ENCODE measurements around the gene TSR1. TPM values are rescaled to one million over a fixed set of nuclear protein-coding genes. Genes with fewer than 3 reads are reported as not detected.

TSR1 gene
- total and polyA plus RNA-seq, 2 donors (not counting 1 experiment from before 2014, with no cell fraction given) = 10.2 to 31.5 TPM

- intact Hi-C loops (cut with micrococcal nuclease) = no loop called here
- WGBS (ENCODE audit: insufficient coverage) = 100% methylated on average over 1 of the region's 9 CpGs
- Histone ChIP-seq H3K79me2 (ENCODE audit: control insufficient read depth, insufficient read depth, low read length) (peaks cover 7% of the 10 kb centered on the region), H3K9ac (ENCODE audit: low read length) (no peak overlapping the region), H3K4me3 (ENCODE audit: control extremely low read depth in 1 of 5, extremely low read depth in 1 of 5, insufficient read depth in 1 of 5, low read depth in 2 of 5, low read length in 4 of 5) (no peak overlapping the region), H3K9me3 (ENCODE audit: control extremely low read depth in 1 of 3, control insufficient read depth in 2 of 3, insufficient read depth in 1 of 3, low read length in 2 of 3) (no peaks in the 10 kb centered on the region), H3K27me3 (replicated peaks in 1 of 4; ENCODE audit: control extremely low read depth in 1 of 4, control insufficient read depth in 3 of 4, insufficient read depth in 4 of 4, low read length in 3 of 4) (no peaks in the 10 kb centered on the region), H3K36me3 (replicated peaks in 1 of 2; ENCODE audit: control extremely low read depth in 1 of 2, control insufficient read depth in 1 of 2, extremely low read depth in 1 of 2, insufficient read depth in 2 of 2, low read length in 1 of 2) (peaks cover 18 to 33% of the 10 kb centered on the region in 2 experiments), H3K27ac (ENCODE audit: low read length in 2 of 2) (no peak overlapping the region), H3K4me1 (ENCODE audit: control insufficient read depth in 2 of 2, insufficient read depth in 2 of 2, low read length in 2 of 2) (no peaks in the 10 kb centered on the region), H2AFZ (ENCODE audit: insufficient read depth, low read depth, low read length, poor library complexity, severe bottlenecking) (no peak overlapping the region), H4K20me1 (ENCODE audit: control insufficient read depth, insufficient read depth, low read length, poor library complexity, severe bottlenecking) (no peaks in the 10 kb centered on the region), H3K4me2 (replicated peaks; ENCODE audit: low read depth, low read length, poor library complexity, severe bottlenecking) (no peak overlapping the region)
- Mint-ChIP-seq H3K4me3 (no peak overlapping the region), H3K9me3 (ENCODE audit: insufficient read depth) (no peaks in the 10 kb centered on the region), H3K27me3 (no peaks in the 10 kb centered on the region), H3K27ac (no peak overlapping the region), H3K4me1 (no peaks in the 10 kb centered on the region)
- ChIA-PET CTCF (no interaction called here), POLR2A (no interaction called here)
- ATAC-seq (ENCODE audit: low read depth) (no peak), DNase-seq (no peak)
- TF ChIP-seq EZH2 (IDR thresholded peaks at IDR 0.05; ENCODE audit: borderline replicate concordance, insufficient read depth, low read depth, low read length, poor library complexity, severe bottlenecking) (no peak), CTCF (IDR thresholded peaks at IDR 0.05) (no peak)
These were observed 58.7 kb downstream of the TSR1 start for GRCh38 chr17:2277429-2278170.

- H3K27ac ChIP-seq (ENCODE audit: low read length in 2 of 2) = no peak overlapping the region
- no peak overlapping the region for H3K4me2 ChIP-seq (replicated peaks; ENCODE audit: low read depth, low read length, poor library complexity, severe bottlenecking)
- no peak overlapping the region for H3K27ac Mint-ChIP-seq
- TF ChIP-seq CTCF (IDR thresholded peaks at IDR 0.05) = no peak
- TF ChIP-seq EZH2 (IDR thresholded peaks at IDR 0.05; ENCODE audit: borderline replicate concordance, insufficient read depth, low read depth, low read length, poor library complexity, severe bottlenecking) = no peak
- WGBS (ENCODE audit: insufficient coverage) = no CpG with 5 or more reads among the region's 1 CpG
- H2AFZ ChIP-seq (ENCODE audit: insufficient read depth, low read depth, low read length, poor library complexity, severe bottlenecking) = no peak overlapping the region
- H3K4me1 ChIP-seq (ENCODE audit: control insufficient read depth in 2 of 2, insufficient read depth in 2 of 2, low read length in 2 of 2) = no peaks in the 10 kb centered on the region
- ChIA-PET CTCF (interaction anchor here (1.0 kb wide), 1 partner anchor 221 kb away, joined by 3 read pairs; the partner anchor contains the start of gene HIC1), POLR2A (no interaction called here)
- H3K9me3 Mint-ChIP-seq (ENCODE audit: insufficient read depth) = no peaks in the 10 kb centered on the region
- intact Hi-C loops (cut with micrococcal nuclease) = no loop called here
- no peak overlapping the region for H3K9ac ChIP-seq (ENCODE audit: low read length)
- H3K4me1 Mint-ChIP-seq = no peaks in the 10 kb centered on the region
- ATAC-seq (ENCODE audit: low read depth) (no peak), DNase-seq (no peak)
- no peaks in the 10 kb centered on the region for H3K27me3 Mint-ChIP-seq
- no peaks in the 10 kb centered on the region for H3K9me3 ChIP-seq (ENCODE audit: control extremely low read depth in 1 of 3, control insufficient read depth in 2 of 3, insufficient read depth in 1 of 3, low read length in 2 of 3)
- H3K36me3 ChIP-seq (replicated peaks in 1 of 2; ENCODE audit: control extremely low read depth in 1 of 2, control insufficient read depth in 1 of 2, extremely low read depth in 1 of 2, insufficient read depth in 2 of 2, low read length in 1 of 2) = peaks cover 10 to 16% of the 10 kb centered on the region in 2 experiments
- no peaks in the 10 kb centered on the region for H4K20me1 ChIP-seq (ENCODE audit: control insufficient read depth, insufficient read depth, low read length, poor library complexity, severe bottlenecking)
- H3K4me3 ChIP-seq (ENCODE audit: control extremely low read depth in 1 of 5, extremely low read depth in 1 of 5, insufficient read depth in 1 of 5, low read depth in 2 of 5, low read length in 4 of 5) = no peak overlapping the region
- peaks cover 2% of the 10 kb centered on the region for H3K79me2 ChIP-seq (ENCODE audit: control insufficient read depth, insufficient read depth, low read length)
- no peaks in the 10 kb centered on the region for H3K27me3 ChIP-seq (replicated peaks in 1 of 4; ENCODE audit: control extremely low read depth in 1 of 4, control insufficient read depth in 3 of 4, insufficient read depth in 4 of 4, low read length in 3 of 4)
- no peak overlapping the region for H3K4me3 Mint-ChIP-seq
These were observed 60.5 kb downstream of the TSR1 start for GRCh38 chr17:2275722-2276121.

All from B cell (primary cell).